Esophagus muscularis mucosa (tissue), 3 donors: ENCODE results near the gene VMAC.

Experiments used
- POLR2A ChIP-seq: fragments of 450-650 bp; IDR thresholded peaks from one replicate; pipeline ENCODE4 v1.6.1; 2017; ENCODE audit warnings: antibody characterized with exemption, moderate library complexity, mild to moderate bottlenecking, low read depth
- POLR2AphosphoS5 ChIP-seq, 2 donors: sonication (generic); formaldehyde crosslinking; IDR thresholded peaks; one replicate each; pipeline ENCODE4 v1.6.1; 2017; ENCODE audit warnings: antibody characterized with exemption in 2 of 2
- TF ChIP-seq, protein P1 (sequence below), 3 experiments: fragments of 200-600 bp in 2 of 3; fragments of 450-650 bp in 1 of 3; sonication (generic) in 2 of 3; IDR thresholded peaks; one replicate each; pipeline ENCODE4 v1.5.1; 2017 to 2019; ENCODE audit warnings: antibody characterized with exemption in 3 of 3, mild to moderate bottlenecking in 2 of 3, moderate library complexity in 1 of 3

GRCh38 chr19:5907241-5907640, 2.6 kb downstream of the VMAC start:
- TF ChIP-seq, protein P1, sequence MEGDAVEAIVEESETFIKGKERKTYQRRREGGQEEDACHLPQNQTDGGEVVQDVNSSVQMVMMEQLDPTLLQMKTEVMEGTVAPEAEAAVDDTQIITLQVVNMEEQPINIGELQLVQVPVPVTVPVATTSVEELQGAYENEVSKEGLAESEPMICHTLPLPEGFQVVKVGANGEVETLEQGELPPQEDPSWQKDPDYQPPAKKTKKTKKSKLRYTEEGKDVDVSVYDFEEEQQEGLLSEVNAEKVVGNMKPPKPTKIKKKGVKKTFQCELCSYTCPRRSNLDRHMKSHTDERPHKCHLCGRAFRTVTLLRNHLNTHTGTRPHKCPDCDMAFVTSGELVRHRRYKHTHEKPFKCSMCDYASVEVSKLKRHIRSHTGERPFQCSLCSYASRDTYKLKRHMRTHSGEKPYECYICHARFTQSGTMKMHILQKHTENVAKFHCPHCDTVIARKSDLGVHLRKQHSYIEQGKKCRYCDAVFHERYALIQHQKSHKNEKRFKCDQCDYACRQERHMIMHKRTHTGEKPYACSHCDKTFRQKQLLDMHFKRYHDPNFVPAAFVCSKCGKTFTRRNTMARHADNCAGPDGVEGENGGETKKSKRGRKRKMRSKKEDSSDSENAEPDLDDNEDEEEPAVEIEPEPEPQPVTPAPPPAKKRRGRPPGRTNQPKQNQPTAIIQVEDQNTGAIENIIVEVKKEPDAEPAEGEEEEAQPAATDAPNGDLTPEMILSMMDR (IDR thresholded peaks at IDR 0.05) = no peak
- no peak for TF ChIP-seq POLR2A
- TF ChIP-seq POLR2AphosphoS5 (IDR thresholded peaks at IDR 0.05) = no peak
